ENCODE results near the gene SFXN2. TPM values are rescaled to one million over a fixed set of nuclear protein-coding genes. Genes with fewer than 3 reads are reported as not detected.
"Not testable (repeated sequence)": the region's sequence is repeated elsewhere in the genome, so short reads cannot be mapped to it uniquely, and the experiment has no call there.

SFXN2 gene
- total RNA-seq, 4 donors from 2014 or later = 0.20 to 5.0 (median 0.76) TPM

DNA sequence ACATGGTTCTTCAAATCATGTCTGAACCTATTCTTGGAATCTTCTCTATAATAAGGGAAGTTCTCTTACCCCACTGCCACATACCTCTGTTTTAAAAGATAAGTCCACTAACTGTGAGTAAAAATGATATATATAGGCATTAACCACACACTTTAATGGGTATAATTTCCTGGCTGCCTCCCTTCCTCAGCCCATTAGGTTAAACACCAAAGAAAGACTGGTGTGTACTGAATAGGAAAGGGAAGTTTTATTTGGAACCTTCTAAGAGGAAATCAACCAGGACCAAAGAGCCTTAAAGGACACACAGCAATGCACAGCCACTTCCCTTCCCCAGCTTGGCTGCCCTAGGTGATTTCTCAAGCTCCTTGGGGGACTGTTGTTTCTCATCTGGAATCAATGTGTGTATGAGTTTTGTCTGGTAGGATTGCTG lies 24.3 kb downstream of the SFXN2 start:
- Histone ChIP-seq H3K4me3 (no peak overlapping the region), H3K36me3 (peaks cover 0 to 3% of the 10 kb centered on the region in 2 donors), H3K9me3 (no peaks in the 10 kb centered on the region), H3K4me1 (peaks cover 6 to 7% of the 10 kb centered on the region in 2 donors), H3K27ac (peak overlapping the region in 2 of 4 donors; percentile 9 to 18), H3K27me3 (no peaks in the 10 kb centered on the region)
- in situ Hi-C loops (cut with MboI; ENCODE audit: low sequenced_read_pairs in 4 of 4) = loop anchor here in 3 of 4 donors (25.0 kb wide), 2 partner anchors 324 to 499 kb away; partner anchors contain the start of gene RPEL1 (in 2 of the 3)
- DNase-seq (no peak), ATAC-seq (no peak)
- intact Hi-C loops (cut with DNase I; ENCODE audit: low total_unique reads) = no loop called here
- TF ChIP-seq, protein P1, sequence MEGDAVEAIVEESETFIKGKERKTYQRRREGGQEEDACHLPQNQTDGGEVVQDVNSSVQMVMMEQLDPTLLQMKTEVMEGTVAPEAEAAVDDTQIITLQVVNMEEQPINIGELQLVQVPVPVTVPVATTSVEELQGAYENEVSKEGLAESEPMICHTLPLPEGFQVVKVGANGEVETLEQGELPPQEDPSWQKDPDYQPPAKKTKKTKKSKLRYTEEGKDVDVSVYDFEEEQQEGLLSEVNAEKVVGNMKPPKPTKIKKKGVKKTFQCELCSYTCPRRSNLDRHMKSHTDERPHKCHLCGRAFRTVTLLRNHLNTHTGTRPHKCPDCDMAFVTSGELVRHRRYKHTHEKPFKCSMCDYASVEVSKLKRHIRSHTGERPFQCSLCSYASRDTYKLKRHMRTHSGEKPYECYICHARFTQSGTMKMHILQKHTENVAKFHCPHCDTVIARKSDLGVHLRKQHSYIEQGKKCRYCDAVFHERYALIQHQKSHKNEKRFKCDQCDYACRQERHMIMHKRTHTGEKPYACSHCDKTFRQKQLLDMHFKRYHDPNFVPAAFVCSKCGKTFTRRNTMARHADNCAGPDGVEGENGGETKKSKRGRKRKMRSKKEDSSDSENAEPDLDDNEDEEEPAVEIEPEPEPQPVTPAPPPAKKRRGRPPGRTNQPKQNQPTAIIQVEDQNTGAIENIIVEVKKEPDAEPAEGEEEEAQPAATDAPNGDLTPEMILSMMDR (IDR thresholded peaks at IDR 0.05 in 4 of 5, conservative IDR thresholded peaks at IDR 0.05 in 1 of 5) = no peak
- no peak for TF ChIP-seq POLR2A (IDR thresholded peaks at IDR 0.05)

DNA sequence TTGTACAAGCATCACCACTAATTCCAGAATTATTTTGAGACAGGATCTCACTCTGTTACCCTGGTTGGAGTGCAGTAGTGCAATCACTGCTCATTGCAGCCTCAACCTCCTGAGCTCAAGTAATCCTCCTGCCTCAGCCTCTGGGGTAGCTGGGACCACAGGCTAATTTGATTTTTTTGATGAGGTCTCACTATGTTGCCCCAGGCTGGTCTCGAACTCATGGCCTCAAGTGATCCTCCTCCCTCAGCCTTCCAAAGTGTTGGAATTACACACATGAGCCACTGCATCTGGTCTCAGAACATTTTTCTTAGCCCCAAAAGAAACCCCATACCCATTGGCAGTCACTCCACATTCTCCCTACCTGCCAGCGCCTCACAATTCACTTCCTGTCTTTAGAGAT lies 25.8 kb downstream of the SFXN2 start:
- no peak overlapping the region for H3K4me3 ChIP-seq
- H3K4me1 ChIP-seq = peaks cover 12% of the 10 kb centered on the region in 2 donors
- intact Hi-C loops (cut with DNase I; ENCODE audit: low total_unique reads) (loop anchor here (5.0 kb wide), 1 partner anchor 112 kb away; the partner anchor contains the start of gene BORCS7), in situ Hi-C loops (cut with MboI; ENCODE audit: low sequenced_read_pairs in 4 of 4) (loop anchor here (10.0 to 25.0 kb wide), 4 partner anchors 65 to 497 kb away; partner anchors contain the start of gene RPEL1 (in 2 of the 4))
- H3K36me3 ChIP-seq = no peaks in the 10 kb centered on the region
- no peak for TF ChIP-seq POLR2A (IDR thresholded peaks at IDR 0.05)
- ATAC-seq (no peak), DNase-seq (no peak)
- no peak overlapping the region for H3K27ac ChIP-seq
- no peaks in the 10 kb centered on the region for H3K27me3 ChIP-seq
- H3K9me3 ChIP-seq = no peaks in the 10 kb centered on the region

DNA sequence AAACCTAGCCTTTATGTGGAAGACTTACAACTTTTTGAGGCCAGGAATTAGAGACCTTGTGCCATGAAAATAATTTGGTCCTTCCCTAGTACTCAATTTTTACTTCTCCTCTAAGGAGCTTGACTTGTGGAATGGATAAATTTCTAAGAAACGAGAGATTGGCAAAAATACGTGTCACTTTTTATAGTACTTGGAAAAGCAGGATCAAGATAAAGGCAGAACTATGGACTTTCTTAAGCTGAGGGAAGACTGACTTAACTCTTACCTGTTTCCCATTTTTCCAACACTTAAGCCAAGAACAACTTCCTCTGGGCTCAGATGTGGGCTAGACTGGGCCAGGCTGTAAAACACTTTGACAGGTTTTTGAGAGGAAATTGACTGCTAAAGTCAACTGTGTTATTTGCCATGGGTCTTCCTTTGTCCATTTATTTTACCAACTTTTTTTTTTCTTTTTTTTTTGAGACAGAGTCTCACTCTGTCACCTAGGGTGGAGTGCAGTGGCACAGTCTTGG lies 27.3 kb downstream of the SFXN2 start:
- ATAC-seq = no peak
- Histone ChIP-seq H3K4me1 (peaks cover 16 to 27% of the 10 kb centered on the region in 2 donors), H3K4me3 (no peak overlapping the region), H3K9me3 (no peaks in the 10 kb centered on the region), H3K36me3 (no peaks in the 10 kb centered on the region), H3K27ac (no peak overlapping the region), H3K27me3 (no peaks in the 10 kb centered on the region)
- no peak for DNase-seq
- TF ChIP-seq POLR2A (IDR thresholded peaks at IDR 0.05) = no peak
- TF ChIP-seq, protein P1 (IDR thresholded peaks at IDR 0.05 in 4 of 5, conservative IDR thresholded peaks at IDR 0.05 in 1 of 5) = no peak
- intact Hi-C loops (cut with DNase I; ENCODE audit: low total_unique reads) = loop anchor here (2.0 to 5.0 kb wide), 2 partner anchors 27 to 111 kb away; partner anchors contain the start of genes ARL3, BORCS7 and SFXN2
- in situ Hi-C loops (cut with MboI; ENCODE audit: low sequenced_read_pairs in 4 of 4) = loop anchor here (10.0 to 25.0 kb wide), 4 partner anchors 63 to 496 kb away; partner anchors contain the start of gene RPEL1 (in 2 of the 4)

DNA sequence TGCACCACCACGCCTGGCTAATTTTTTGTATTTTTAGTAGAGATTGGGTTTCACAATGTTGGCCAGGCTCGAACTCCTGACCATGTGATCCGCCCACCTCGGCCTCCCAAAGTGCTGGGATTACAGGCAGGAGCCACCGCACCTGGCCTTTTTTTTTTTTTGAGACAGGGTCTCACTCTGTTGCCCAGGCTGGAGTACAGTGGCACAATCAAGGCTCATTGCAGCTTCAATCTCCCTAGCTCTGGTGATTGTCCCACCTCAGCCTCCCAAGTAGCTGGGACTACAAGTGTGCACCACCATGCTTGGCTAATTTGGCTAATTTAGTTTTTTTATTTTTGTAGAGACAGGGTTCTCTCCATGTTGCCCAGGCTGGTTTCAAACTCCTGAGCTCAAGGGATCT lies 27.9 kb downstream of the SFXN2 start:
- H3K4me3 ChIP-seq, DNase-seq, H3K36me3 ChIP-seq, ATAC-seq, H3K27ac ChIP-seq, H3K9me3 ChIP-seq, H3K27me3 ChIP-seq: not testable (repeated sequence)
- intact Hi-C loops (cut with DNase I; ENCODE audit: low total_unique reads) = loop anchor here (2.0 to 5.0 kb wide), 2 partner anchors 28 to 110 kb away; partner anchors contain the start of genes ARL3, BORCS7 and SFXN2
- H3K4me1 ChIP-seq = peaks cover 16 to 27% of the 10 kb centered on the region in 2 donors
- in situ Hi-C loops (cut with MboI; ENCODE audit: low sequenced_read_pairs in 4 of 4) = loop anchor here (10.0 to 25.0 kb wide), 4 partner anchors 62 to 495 kb away; partner anchors contain the start of gene RPEL1 (in 2 of the 4)

DNA sequence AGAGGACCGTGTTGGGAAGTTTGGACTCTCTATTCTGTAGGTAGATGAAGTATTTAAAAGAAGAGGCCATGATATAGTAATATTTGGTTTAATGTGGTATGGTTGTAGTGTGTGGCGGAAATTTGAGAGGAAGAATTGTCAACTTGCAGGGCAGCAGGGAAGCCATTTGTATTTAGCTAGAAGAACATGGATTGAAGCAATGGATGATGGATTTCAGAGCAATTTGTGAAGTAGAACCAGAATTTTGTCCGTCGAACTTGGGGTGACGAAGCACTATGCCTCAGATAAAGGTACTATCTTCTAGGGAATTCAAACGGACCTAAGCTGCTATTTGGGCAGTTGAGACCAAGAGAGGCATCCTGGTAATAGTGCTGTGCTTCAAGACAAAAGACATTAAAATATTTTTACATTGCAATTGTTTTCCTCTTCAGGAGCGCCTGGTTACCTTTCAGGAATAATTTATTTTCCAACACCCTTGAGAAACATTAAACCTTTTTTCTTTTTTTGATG lies 28.7 kb downstream of the SFXN2 start:
- Histone ChIP-seq H3K27me3 (no peaks in the 10 kb centered on the region), H3K4me3 (peak overlapping the region; percentile 38 to 99 (median 49)), H3K36me3 (no peaks in the 10 kb centered on the region), H3K27ac (peak overlapping the region in 3 of 4 donors; percentile 27 to 58 (median 38)), H3K4me1 (peaks cover 16 to 27% of the 10 kb centered on the region in 2 donors), H3K9me3 (no peaks in the 10 kb centered on the region)
- ATAC-seq (no peak), DNase-seq (no peak)
- no peak for TF ChIP-seq POLR2A (IDR thresholded peaks at IDR 0.05)
- TF ChIP-seq, protein P1 (IDR thresholded peaks at IDR 0.05 in 4 of 5, conservative IDR thresholded peaks at IDR 0.05 in 1 of 5) = no peak
- intact Hi-C loops (cut with DNase I; ENCODE audit: low total_unique reads) = loop anchor here (1.0 to 5.0 kb wide), 3 partner anchors 28 to 109 kb away; partner anchors contain the start of genes ARL3, BORCS7 and SFXN2
- in situ Hi-C loops (cut with MboI; ENCODE audit: low sequenced_read_pairs in 4 of 4) = loop anchor here (10.0 to 25.0 kb wide), 4 partner anchors 62 to 494 kb away; partner anchors contain the start of gene RPEL1 (in 2 of the 4)

Measured in gastrocnemius medialis (tissue), 4 donors.